WI38 (cell line): ENCODE measurements around the gene SACS.
A peak's percentile ranks its signal among the peaks of the same experiment; 100 is the strongest.

ENCODE experiments used
- H3K4me3 ChIP-seq: 2 replicates; pipeline ENCODE4 v1.5.1; 2011; ENCODE audit warnings: low read depth, mild to moderate bottlenecking, control low read depth, low read length
- CTCF ChIP-seq: IDR thresholded peaks from 2 replicates; pipeline ENCODE4 v1.5.1; 2012; ENCODE audit warnings: low read depth, mild to moderate bottlenecking, control low read depth, low read length

The SACS gene

GRCh38 chr13:23468811-23469210 lies 35.3 kb upstream of the SACS start:
- H3K4me3 ChIP-seq: no peak overlapping the region
- no peak for TF ChIP-seq CTCF

- H3K4me3 ChIP-seq: no peak overlapping the region
- no peak for TF ChIP-seq CTCF
Measured at GRCh38 chr13:23467932-23468278, 34.4 kb upstream of the SACS start.

- no peak for TF ChIP-seq CTCF
Measured at GRCh38 chr13:23467048-23467931, 33.8 kb upstream of the SACS start.

GRCh38 chr13:23466144-23467002 lies 32.9 kb upstream of the SACS start:
- TF ChIP-seq CTCF: peak; percentile 35
- H3K4me3 ChIP-seq: peak overlapping the region; percentile 47

More at GRCh38 chr13:23467048-23467931, 33.8 kb upstream of the SACS start:
- H3K4me3 ChIP-seq: no peak overlapping the region

- TF ChIP-seq CTCF: no peak
- H3K4me3 ChIP-seq: no peak overlapping the region
Measured at GRCh38 chr13:23463661-23464060, 30.2 kb upstream of the SACS start.

GRCh38 chr13:23462815-23463559 lies 29.5 kb upstream of the SACS start:
- no peak overlapping the region for H3K4me3 ChIP-seq
- TF ChIP-seq CTCF: no peak
